KOPT-K1 (cell line): ENCODE data around the gene IGF2BP3.

Experiments
- H3K27ac ChIP-seq: fragments of 200-600 bp; sonication (generic); 2 replicates; pipeline ENCODE4 v1.5.1; 2016; ENCODE audit warnings: antibody characterized with exemption, mild to moderate bottlenecking, low read depth, low read length; ENCODE audit not compliant: poor library complexity, severe bottlenecking
- H3K36me3 ChIP-seq: fragments of 200-600 bp; sonication (generic); 2 replicates; pipeline ENCODE4 v1.5.1; 2017; ENCODE audit warnings: antibody characterized with exemption, mild to moderate bottlenecking, low read length, moderate library complexity; ENCODE audit not compliant: insufficient read depth
- H3K9me3 ChIP-seq: fragments of 200-600 bp; sonication (generic); 2 replicates; pipeline ENCODE4 v1.5.1; 2017; ENCODE audit warnings: antibody characterized with exemption, low read length, mild to moderate bottlenecking; ENCODE audit not compliant: insufficient read depth, poor library complexity, severe bottlenecking

IGF2BP3 gene

GRCh38 chr7:23474829-23475575, 4.7 kb upstream of the IGF2BP3 start:
- H3K27ac ChIP-seq: peak overlapping the region; percentile 30
- H3K36me3 ChIP-seq: no peaks in the 10 kb centered on the region
- H3K9me3 ChIP-seq: no peaks in the 10 kb centered on the region

GRCh38 chr7:23474094-23474828, 4.0 kb upstream of the IGF2BP3 start:
- H3K27ac ChIP-seq: peak overlapping the region; percentile 37
- H3K36me3 ChIP-seq: no peaks in the 10 kb centered on the region
- no peaks in the 10 kb centered on the region for H3K9me3 ChIP-seq

GRCh38 chr7:23473844-23474093, 3.5 kb upstream of the IGF2BP3 start:
- Histone ChIP-seq H3K36me3 (no peaks in the 10 kb centered on the region), H3K27ac (peak overlapping the region; percentile 37), H3K9me3 (no peaks in the 10 kb centered on the region)

- Histone ChIP-seq H3K9me3 (no peaks in the 10 kb centered on the region), H3K27ac (peak overlapping the region; percentile 37), H3K36me3 (no peaks in the 10 kb centered on the region)
Observed at GRCh38 chr7:23472956-23473843, 2.9 kb upstream of the IGF2BP3 start.

GRCh38 chr7:23472556-23472955, 2.3 kb upstream of the IGF2BP3 start:
- no peaks in the 10 kb centered on the region for H3K9me3 ChIP-seq
- no peak overlapping the region for H3K27ac ChIP-seq
- H3K36me3 ChIP-seq: no peaks in the 10 kb centered on the region

- Histone ChIP-seq H3K9me3 (no peaks in the 10 kb centered on the region), H3K36me3 (no peaks in the 10 kb centered on the region), H3K27ac (no peak overlapping the region)
Observed at GRCh38 chr7:23472046-23472445, 1.8 kb upstream of the IGF2BP3 start.

GRCh38 chr7:23471106-23471859, 992 bp upstream of the IGF2BP3 start:
- Histone ChIP-seq H3K36me3 (no peaks in the 10 kb centered on the region), H3K9me3 (no peaks in the 10 kb centered on the region), H3K27ac (peak overlapping the region; percentile 34)

- Histone ChIP-seq H3K27ac (peak overlapping the region; percentile 18), H3K9me3 (no peaks in the 10 kb centered on the region), H3K36me3 (no peaks in the 10 kb centered on the region)
Observed at GRCh38 chr7:23469961-23470250, 385 bp downstream of the IGF2BP3 start.

GRCh38 chr7:23469150-23469960, 936 bp downstream of the IGF2BP3 start:
- Histone ChIP-seq H3K9me3 (no peaks in the 10 kb centered on the region), H3K27ac (peak overlapping the region; percentile 18), H3K36me3 (no peaks in the 10 kb centered on the region)

GRCh38 chr7:23468526-23469149, 1.7 kb downstream of the IGF2BP3 start:
- Histone ChIP-seq H3K36me3 (no peaks in the 10 kb centered on the region), H3K27ac (no peak overlapping the region), H3K9me3 (no peaks in the 10 kb centered on the region)

- no peak overlapping the region for H3K27ac ChIP-seq
Observed at GRCh38 chr7:23467806-23468525, 2.3 kb downstream of the IGF2BP3 start.

GRCh38 chr7:23467291-23467805, 2.9 kb downstream of the IGF2BP3 start:
- H3K9me3 ChIP-seq: no peaks in the 10 kb centered on the region
- H3K36me3 ChIP-seq: no peaks in the 10 kb centered on the region
- H3K27ac ChIP-seq: no peak overlapping the region

More at GRCh38 chr7:23467806-23468525, 2.3 kb downstream of the IGF2BP3 start:
- Histone ChIP-seq H3K9me3 (no peaks in the 10 kb centered on the region), H3K36me3 (no peaks in the 10 kb centered on the region)

GRCh38 chr7:23462846-23463245, 7.4 kb downstream of the IGF2BP3 start:
- no peaks in the 10 kb centered on the region for H3K9me3 ChIP-seq
- no peaks in the 10 kb centered on the region for H3K36me3 ChIP-seq
- H3K27ac ChIP-seq: no peak overlapping the region
